Measurements from ENCODE around the gene P3H3.

GRCh38 chr12:6809056-6809455, 19.2 kb upstream of the P3H3 start:
- no peak for TF ChIP-seq CTCF (IDR thresholded peaks at IDR 0.05)
- TF ChIP-seq POLR2A (IDR thresholded peaks at IDR 0.05): no peak

Measured in testis (tissue), 2 donors.